ENCODE results near the gene CD93.

The CD93 gene

DNA sequence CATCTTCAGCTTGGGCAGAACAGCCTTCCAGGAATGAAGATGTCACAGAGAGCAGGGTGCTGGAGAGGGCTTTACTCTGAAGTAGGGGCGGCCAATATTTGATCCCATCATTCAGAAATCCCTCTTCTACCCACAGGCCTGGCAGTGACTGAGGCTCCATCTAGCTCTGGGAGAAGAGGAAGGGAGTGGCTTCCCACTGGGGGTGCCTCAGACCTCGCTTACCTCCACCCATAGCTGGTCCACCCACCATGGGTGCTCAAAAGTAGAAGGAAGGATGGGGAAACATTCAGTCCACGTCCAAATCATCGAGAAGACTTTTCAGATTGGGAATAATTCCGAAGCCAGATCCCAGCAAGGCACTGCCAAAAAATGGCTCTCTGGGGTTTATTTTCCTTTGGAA, 24.9 kb downstream of the CD93 start:
- no peak for DNase-seq (ENCODE audit: low spot score)

DNA sequence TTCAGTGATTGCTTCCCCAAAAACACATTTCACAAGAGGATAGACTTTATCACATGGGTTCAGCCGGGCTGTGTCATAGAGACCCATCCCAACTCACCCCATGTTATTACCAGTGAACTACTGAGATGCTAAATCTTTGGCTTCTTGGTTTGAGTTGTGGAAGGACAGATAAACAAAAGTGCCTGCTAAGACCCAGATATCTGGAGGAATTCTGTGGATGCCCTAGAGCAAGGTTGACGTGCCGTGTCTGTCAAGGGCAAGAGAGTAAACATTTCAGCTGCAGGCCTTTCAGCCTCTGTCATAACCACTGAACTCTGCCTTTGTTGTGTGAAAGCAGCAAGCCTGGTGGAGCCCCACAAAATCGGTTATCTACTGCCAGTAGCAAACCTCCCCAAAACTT, 25.5 kb downstream of the CD93 start:
- no peak for DNase-seq (ENCODE audit: low spot score)

DNA sequence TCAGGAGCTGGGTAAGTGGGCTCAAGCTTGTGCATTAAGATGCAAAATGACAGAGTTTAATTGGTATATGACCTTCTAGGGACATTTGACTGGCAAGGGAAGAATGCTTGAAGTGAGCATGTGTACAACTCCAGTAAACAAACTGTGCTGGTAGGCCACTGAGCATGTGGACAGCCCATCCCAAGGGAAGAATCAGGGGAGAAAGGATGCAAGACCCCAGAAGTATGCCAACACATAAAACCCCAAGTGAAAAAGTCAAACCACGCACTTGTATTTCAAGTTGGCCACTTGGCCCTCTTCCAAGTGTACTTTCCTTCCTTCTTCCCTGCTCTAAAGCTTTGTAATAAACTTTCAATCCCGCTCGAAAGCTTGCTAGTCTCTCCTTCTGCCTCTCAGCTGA, 26.3 kb downstream of the CD93 start:
- no peak for DNase-seq (ENCODE audit: low spot score)

DNA sequence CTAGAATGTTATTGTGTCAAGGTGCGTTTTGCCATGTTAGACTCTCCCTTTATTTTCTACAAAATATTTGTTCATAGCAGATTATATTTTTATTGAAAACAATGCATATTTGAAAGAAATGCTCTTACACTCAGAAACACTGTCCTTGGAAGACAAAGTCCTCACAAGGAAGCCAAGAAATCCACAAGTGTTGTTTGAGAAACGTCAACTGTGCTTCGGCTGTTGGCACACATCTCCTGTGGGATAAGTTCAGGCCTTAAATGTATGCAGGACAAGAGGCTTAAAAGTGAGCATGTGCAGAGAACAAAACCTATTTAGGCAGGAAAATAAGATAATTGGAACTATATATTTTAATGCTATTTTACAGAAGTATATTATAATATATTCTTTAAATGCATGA, 27.1 kb downstream of the CD93 start:
- DNase-seq (ENCODE audit: low spot score) = no peak

DNA sequence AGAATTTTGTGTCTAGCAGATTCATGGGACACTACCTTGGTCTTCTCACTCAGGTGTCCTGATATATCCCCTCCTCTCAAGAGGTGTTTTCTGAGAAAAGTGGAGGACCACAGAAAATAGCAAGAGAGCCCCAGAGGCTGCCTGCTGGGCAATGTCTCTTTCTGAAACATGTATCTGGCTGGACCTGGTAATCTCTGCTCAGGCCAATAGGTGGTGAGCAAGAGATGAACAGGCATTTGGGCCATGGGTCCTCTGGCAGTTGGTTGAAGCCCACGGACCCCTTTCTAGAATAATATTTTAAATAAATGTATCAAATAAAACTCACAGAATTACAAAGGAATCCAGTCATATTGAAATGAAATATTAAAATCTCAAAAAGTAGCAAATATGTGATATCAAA, 27.9 kb downstream of the CD93 start:
- DNase-seq (ENCODE audit: low spot score) = no peak

DNA sequence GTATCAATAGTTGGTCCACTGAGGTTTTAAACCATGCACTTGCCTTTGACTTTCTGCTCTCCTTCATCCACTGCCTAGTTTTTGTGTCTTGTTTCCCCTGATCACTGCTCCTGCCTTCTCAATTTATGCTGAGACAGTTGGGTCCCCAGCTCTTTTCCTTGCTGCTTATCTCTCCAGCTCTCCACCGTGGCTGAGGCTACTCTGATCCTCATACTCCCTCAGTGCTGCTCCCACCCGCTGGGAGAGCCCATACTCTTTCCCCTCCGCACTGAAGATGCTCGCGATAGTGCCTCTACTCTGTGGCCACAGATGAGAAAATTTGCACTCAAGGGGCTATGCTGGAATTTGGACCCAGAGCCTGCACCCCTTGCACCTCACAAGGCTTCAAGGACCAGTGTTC, 33.2 kb downstream of the CD93 start:
- no peak for DNase-seq (ENCODE audit: low spot score)

DNA sequence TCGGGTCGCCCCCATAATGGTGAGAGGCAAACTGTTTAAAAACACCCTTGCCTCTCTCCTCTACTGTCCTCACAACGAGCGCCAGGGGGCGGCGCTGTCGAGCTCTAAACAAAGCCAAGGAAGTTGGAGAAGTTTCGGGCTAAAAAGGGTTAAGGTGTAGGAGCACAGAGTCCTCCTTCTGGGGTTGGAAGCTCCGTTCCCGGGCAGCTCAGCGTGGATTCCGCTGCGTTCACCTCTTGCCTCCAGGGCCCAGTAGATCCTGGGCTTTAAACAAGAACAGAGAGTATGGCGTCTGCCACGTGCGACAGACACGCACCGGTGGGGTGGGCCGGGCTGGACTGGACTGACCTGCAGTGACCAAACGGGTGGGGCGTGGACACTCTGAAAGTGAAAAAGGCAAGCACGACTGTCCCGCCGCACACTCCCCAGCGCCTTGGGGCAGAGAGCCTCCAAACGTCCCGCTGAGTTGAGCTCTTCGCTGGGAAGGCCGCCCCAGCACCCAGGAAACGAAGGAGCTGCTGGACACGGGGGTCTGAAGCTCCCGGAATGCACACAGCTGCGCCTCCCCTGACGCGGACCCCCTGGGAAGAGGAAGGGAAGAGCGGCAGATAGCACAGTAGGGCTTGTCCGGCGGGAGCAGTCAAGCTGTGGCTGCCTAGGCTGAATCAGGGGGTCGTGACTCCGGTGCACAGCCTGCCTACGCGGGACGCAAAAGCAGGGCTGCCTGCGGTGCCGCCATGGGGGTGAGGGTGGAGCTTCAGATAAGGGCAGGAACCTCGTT, 35.1 kb downstream of the CD93 start:
- no peak for DNase-seq (ENCODE audit: low spot score)

DNA sequence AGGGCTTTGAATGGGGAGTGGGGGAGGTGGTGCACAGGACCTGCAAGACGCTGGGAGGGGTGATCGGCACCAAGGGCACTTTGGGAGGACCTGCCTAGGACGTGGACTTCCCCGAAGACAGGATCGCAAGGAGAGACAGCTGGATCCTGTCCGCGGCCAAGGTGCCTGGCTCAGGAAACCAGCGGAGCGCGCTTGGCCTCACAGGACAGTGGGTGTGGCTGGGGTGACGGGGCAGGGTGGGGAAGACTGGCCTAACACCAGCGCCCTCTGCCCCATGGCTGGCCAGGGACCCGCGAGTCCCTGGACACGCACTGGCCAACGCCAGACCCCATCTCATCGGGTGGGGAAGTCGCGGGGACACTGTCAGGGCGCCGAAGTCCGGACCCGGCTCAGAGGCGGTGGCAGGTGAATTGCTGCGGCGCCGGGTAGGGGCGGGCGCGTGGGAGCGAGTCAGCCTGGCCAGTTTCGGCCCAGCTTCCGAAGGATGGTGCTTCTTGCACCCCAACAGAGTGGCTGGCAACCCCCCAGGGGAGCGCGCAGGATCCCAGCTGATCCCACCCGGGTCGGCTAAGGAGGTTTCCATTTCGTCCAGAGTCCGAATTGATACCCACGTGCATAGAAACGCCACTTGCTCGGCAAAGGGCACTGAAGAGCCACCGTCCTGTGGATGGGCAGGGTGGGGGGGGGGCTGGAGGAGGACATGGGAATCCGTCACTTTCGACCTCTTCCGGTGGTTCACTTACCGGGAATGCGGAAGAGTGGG, 35.9 kb downstream of the CD93 start:
- no peak for DNase-seq (ENCODE audit: low spot score)

DNA sequence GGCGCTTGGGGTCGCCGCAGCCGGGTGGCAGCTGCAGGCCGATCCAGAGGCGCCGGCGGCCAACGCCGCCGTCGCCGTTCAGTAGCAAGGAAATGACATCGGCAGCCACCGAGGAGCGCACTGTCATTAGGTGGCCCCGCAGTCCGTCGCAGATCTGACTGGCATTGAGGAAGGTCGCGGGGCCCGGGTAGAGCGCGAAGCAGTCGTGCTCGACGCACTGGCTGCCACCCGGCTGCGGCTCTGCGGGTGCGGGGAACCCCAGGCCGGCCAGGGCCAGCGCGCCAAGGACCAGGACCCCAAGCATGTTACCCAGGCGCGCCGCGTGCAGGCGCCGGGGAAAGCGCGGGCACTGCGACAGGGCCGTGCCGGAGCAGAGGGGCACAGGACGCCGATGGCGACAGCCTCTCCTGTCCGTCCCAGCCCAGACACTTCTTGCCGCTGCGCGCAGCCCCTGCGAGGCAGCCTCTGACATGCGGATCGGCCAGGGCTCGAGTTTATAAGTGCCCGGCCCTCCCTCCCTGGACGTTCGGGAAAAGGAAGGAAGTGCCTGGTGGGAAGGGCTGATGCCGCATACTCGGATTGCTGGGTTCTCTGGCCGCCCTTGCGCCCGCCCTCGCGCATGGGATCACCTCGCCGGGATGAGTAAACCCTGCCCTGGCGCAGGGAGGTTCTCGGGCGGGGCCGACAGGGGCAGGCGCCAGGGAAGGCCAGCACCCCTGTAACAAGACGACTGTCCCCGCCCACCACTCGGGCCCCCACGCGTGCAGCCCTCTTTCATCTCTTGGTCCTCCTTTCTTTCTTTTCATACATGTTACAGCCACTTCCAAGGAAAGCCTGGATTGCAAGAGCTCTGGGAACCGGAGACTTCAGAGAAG, 36.7 kb downstream of the CD93 start, which contains the start of gene THBD:
THBD (minus strand) TSS at position 472 of the 875 bp plus-strand sequence; CDS start at position 304, 168 bp downstream.
- no peak for DNase-seq (ENCODE audit: low spot score)

DNA sequence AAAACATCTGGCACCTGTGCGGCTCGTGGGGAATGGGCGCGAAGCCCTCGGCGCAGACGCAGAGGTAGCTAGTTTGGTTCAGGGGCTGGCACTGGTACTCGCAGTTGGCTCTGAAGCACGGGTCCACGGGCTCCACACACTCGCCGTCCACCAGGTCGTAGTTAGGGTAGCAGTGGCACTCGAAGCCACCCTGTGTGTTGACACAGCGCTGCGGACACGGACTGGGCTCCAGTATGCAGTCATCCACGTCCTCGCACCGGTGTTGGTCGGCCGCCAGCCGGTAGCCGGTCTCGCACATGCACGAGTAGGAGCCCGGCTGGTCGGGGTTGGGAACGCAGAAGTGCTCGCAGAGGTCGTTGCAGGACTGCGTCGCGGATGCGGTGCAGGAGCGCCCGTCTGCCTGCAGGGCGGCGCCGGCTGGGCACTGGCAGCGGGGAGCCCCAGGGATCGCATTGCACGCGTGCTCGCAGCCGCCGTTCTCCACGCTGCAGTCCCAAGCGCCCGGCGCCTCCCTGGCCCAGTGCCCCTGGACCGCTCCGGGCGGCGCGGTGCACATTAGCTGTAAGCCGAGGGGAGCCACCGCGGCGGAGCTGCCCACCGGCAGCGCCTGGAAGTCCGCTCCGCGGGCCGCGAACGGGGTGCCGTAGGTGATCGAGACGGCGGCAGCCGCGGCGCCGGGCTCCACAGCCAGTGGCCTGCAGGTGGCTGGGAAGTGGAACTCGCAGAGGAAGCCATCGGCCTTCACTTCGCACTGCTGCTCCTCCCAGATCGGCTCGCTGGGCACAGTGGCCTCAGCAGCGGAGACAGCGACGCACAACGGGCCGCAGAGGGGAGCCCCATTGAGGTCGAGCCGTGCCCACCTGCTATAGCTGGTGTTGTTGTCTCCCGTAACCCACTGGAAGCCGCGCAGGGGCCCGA, 37.6 kb downstream of the CD93 start:
- DNase-seq (ENCODE audit: low spot score) = no peak

DNA sequence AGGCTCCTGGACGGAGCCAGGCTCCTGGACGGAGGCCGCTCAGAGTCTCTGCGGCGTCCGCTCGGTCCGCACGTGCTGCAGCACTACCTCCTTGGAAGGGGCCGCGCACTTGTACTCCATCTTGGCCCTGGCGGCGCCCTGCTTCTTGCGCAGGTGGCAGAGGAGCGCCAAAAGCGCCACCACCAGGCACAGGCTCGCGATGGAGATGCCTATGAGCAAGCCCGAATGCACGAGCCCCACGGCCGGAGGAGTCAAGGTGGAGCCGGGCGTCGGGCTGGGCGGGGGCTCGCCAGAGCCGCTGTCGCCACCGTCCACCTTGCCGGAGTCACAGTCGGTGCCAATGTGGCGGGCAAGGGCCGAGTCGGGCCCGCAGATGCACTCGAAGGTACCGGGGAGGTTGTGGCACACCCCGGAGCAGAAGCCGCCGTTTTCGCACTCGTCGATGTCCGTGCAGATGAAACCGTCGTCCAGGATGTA, 38.3 kb downstream of the CD93 start:
- DNase-seq (ENCODE audit: low spot score) = no peak

DNA sequence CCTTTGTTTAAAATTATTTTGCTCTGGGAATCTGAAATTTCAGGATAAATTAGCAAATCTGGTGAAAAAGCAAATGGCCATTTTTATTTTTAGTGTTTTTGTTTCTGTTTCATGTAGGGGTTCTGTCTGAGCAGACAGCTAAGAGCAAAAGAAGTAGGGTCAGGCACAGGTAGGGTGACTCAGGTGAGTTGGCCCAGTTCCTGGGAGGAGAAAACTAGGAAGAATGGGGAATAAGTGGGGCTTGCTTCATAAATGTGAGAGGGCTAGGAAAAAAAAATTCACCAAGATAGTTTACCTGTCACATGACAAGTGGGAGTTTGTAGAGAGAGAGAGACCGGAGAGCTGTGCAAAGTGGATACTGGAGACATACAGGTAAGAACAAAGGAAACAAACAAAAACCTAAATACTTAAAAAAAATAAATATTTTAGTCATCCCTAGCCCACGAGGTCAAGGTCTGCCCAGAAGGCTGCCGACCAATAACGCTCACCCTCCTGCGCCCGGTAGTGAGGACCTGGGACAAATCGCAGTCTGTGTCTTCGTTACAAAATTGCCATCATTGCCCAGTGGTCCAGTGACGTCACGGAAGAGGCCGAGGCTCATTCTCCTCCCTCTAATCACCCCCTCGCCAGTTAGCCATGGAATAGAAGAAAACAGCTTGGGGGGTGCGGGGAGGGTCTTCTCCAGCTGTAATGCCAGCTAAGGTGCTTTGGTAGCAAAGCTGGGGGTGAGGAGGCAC, 39.0 kb downstream of the CD93 start:
- DNase-seq (ENCODE audit: low spot score) = no peak

DNA sequence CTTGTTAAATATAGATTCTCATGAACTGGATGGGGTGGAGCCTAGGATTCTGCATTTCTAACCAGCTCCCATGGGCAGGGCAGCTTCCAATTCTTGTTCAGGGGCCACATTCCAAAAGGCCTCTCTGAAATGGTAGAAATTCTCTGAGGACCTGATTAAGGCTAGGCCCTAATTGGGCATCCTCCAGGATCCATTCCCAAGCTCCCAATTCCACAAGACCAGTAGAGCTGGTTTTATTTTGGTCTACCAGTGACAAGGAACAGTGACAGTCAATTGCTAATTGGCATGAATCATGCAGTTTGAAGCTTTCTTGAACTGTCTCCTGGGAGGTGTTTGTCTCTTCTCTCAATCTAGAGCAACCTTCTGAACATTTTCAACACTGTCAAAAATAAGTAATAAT, 39.7 kb downstream of the CD93 start:
- DNase-seq (ENCODE audit: low spot score) = no peak

DNA sequence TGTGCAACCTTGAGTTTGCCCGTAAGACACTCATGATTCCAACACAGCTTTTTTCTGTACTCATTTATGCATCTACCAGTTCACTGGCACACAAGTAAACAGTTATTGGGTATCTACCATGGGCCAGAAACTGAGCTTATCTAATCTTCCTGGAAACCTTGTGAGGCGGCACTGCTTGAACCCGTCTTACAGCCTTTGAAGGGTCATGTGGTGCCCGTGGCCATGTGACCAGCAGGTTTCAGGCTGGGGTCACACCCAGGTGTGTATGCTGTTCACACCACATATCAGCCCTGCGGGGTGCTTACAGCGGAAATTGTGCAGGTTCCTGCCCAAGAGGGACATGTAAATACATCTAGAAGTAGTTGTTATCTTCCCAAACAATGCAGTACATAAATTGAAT, 42.7 kb downstream of the CD93 start:
- DNase-seq (ENCODE audit: low spot score) = no peak

DNA sequence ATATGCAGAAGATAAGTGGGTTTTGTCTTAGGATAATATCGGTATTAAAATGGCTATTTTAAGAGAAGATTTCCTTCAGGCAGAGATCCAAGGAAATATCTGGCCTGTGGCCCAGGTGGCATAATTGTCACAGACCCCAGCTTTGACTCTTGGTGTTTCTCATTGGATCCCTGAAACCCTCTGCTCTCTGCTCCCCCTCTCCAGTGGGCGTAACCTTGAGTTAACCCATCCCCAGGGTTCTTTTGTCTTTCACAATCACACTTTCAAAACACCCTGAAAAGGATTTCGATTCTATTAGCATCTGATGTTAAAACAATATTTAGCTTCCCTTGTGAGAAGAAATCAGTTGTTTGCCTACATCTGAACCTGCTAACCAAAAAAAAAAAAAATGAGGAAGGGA, 43.9 kb downstream of the CD93 start:
- DNase-seq (ENCODE audit: low spot score) = no peak

DNA sequence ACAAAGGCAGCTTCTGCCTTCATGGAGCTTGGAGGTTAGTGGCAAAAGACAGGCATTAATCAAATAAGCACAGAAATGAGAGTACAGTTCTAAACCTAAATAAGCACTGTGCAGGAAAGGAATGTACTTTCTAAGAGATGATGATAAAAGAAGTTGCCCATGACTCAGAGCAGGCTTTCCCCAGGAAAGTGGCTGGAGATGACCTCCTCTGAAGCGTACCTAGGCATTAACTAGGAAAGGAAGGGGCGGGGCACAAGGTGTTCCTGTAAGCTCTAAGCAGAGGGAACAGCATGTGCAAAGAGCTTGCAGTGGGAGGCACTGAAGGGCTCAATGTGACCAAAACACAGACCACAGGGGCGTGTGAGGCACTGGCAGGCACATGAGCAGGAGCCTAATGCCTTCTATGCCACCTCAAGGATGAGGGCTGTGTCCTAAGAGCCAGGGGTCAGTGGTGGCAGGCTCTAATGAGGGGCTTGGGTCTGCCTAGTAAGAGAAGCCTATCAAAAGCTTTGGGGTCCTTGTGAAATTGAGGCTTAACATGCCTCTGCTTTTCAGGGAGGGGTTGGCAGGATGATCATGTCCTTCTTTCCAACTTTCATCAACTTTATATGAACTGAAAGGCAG, 46.1 kb downstream of the CD93 start:
- no peak for DNase-seq (ENCODE audit: low spot score)

DNA sequence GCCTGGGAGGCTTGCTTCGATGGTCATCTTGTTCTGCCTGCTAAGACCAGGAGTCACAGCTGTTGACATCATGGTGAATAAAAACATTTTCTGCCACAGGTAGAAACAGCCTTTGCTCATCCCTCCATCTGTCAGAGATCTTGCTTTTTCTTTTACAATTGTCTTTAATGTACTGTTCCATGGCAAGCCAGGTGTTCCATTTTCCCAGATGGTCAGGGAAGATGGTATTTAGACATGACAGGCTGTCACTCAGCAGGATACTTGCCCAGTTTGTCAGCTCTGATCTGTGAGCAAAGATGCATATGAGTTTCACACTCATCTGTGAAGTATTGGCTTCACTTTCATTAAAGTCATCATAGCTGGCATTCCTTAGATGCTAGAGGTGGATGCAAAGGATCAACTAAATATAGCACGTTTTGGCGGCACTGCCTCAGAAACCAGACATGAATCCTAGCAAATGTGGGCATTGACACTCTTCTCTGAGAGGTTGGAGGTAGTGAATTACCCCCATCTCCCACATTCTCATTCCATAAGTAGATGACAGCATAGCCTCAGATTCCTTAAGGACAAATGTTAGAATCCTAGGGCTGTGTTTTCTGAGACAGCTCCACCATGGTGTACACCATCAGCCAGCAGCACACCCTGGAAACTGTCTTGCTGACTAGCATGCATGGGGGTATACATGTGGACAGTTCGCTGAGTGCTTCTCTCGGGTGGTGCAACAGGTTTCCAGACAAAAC, 46.8 kb downstream of the CD93 start:
- DNase-seq (ENCODE audit: low spot score) = no peak

DNA sequence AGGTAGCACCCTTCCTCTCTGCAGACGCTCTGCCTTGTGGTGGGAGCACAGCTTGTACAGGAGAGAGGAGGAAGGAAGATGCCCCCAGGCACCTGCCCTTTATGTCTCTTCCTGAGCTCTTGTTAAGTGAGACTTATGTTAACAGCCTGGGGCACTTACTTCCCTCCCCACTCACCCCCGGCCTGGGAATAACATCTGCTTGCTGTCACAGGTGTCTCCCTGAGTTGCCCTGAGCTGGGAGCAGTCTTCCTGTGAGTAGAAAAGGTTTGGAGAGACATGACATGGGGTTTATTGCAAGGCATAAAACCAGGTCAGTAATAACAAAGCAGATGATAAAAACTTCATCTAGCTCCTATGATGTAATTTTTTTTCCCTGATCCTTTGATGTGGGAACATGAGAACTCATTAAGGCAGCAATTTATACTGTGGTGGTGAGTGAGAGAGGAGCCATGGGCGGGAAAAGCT, 49.1 kb downstream of the CD93 start:
- DNase-seq (ENCODE audit: low spot score) = no peak

DNA sequence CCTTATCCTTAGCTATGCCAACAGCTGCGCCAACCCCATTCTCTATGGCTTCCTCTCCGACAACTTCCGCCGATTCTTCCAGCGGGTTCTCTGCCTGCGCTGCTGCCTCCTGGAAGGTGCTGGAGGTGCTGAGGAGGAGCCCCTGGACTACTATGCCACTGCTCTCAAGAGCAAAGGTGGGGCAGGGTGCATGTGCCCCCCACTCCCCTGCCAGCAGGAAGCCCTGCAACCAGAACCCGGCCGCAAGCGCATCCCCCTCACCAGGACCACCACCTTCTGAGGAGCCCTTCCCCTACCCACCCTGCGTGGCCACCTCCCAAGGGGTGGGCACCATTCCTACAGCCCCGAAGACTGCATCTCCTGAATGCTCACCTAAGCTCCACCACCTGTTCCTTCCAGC, 49.8 kb downstream of the CD93 start:
- no peak for DNase-seq (ENCODE audit: low spot score)
